Activated CD4-positive, alpha-beta T cell treated with anti-CD3 and anti-CD28 coated beads, Interleukin-2, amount 10 ng/mL, durations not matched to agents 7 days and 5 days (primary cell): Measurements from ENCODE around the gene RTP2. TPM values are rescaled to one million over a fixed set of nuclear protein-coding genes. Genes with fewer than 3 reads are reported as not detected.
A peak's percentile ranks its signal among the peaks of the same experiment; 100 is the strongest.

Experiments used
- CTCF ChIA-PET: fragments of 350-600 bp; sonication (Branson Sonifier 250); formaldehyde crosslinking; loops from one replicate; lab custom pipeline; 2021; ENCODE audit warnings: antibody characterized with exemption; lab: Charles Lee
- POLR2A ChIA-PET: fragments of 350-600 bp; sonication (Branson Sonifier 250); formaldehyde crosslinking; loops from one replicate; lab custom pipeline; 2021; ENCODE audit warnings: antibody characterized with exemption; lab: Charles Lee
- DNase-seq: peaks from one replicate; pipeline ENCODE4 v3.0.0-alpha.2; 2020
- H3K27ac Mint-ChIP-seq: one replicate; pipeline ENCODE4 v1.8.0; 2021; ENCODE audit warnings: mild to moderate bottlenecking, moderate library complexity, mixed read lengths
- H3K27me3 Mint-ChIP-seq: one replicate; pipeline ENCODE4 v1.8.0; 2021; ENCODE audit warnings: mixed read lengths
- H3K36me3 Mint-ChIP-seq: one replicate; pipeline ENCODE4 v1.8.0; 2021; ENCODE audit warnings: low read depth, mixed read lengths
- H3K4me1 Mint-ChIP-seq: one replicate; pipeline ENCODE4 v1.8.0; 2021; ENCODE audit warnings: mixed read lengths
- H3K4me3 Mint-ChIP-seq: one replicate; pipeline ENCODE4 v1.8.0; 2021; ENCODE audit warnings: mild to moderate bottlenecking, moderate library complexity, mixed read lengths
- H3K9me3 Mint-ChIP-seq: one replicate; pipeline ENCODE4 v1.8.0; 2021; ENCODE audit warnings: mixed read lengths
- total RNA-seq, 2 experiments: library from RNA; stranded (reverse); gene quantifications; one replicate each; pipeline ENCODE4 v1.2.3, GENCODE V29; 2021

RTP2 gene
- total RNA-seq = not detected

DNA sequence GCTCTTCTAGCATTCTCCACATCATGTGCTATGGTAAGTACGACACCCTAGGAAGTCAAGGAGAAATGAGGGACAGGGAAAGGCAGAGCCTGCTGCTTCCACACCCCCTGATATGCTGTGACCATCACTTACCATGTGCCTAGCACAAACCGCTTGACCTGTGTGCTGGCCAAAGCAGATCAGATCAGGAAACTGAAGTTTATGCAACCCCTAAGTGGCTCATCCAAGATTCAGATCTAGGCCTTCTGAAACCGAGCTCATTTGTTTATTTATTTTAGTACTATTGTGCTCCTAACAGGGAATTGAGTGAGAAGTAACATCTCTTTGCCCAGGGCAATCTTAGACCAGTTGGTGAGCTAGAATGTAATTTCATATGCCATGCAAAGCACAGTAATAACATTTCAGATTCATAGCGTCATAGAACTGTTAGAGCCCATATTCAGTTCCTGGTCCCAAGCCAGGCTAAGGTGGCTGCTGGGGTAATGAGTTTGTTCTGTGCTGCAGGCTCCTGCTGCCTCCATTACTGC lies at the start of gene RTP2:
Gene RTP2 (minus strand): TSS at position 51 of the 527 bp plus-strand sequence. CDS start 429 bp downstream, outside the sequence.
- ChIA-PET CTCF (interaction anchor here (0.8 to 2.1 kb wide), 5 partner anchors 8 to 1253 kb away, joined by 3 to 5 read pairs (median 3); no protein-coding TSS in a partner anchor), POLR2A (no interaction called here)
- no peaks in the 10 kb centered on the region for H3K4me1 Mint-ChIP-seq
- H3K4me3 Mint-ChIP-seq = no peak within 1 kb of the TSS
- H3K27me3 Mint-ChIP-seq = peaks cover 9% of the 10 kb centered on the region
- H3K9me3 Mint-ChIP-seq = no peaks in the 10 kb centered on the region
- no peak within 1 kb of the TSS for H3K27ac Mint-ChIP-seq
- no peak for DNase-seq
- H3K36me3 Mint-ChIP-seq = no peaks in the 10 kb centered on the region

GRCh38 chr3:187750513-187751123 lies 48.3 kb upstream of the RTP2 start:
- no peak for DNase-seq
- peak overlapping the region; percentile 76 for H3K27ac Mint-ChIP-seq
- peaks cover 60% of the 10 kb centered on the region for H3K4me1 Mint-ChIP-seq

GRCh38 chr3:187750006-187750512 lies 47.7 kb upstream of the RTP2 start:
- ChIA-PET CTCF (interaction anchor here (0.6 to 2.2 kb wide), 3 partner anchors 9 to 560 kb away, joined by 3 to 14 read pairs (median 6); no protein-coding TSS in a partner anchor), POLR2A (interaction anchor here (0.6 kb wide), 1 partner anchor 175 kb away, joined by 5 read pairs; no protein-coding TSS in a partner anchor)
- H3K9me3 Mint-ChIP-seq = peaks cover 2% of the 10 kb centered on the region

More at GRCh38 chr3:187750513-187751123, 48.3 kb upstream of the RTP2 start:
- Mint-ChIP-seq H3K27me3 (no peaks in the 10 kb centered on the region), H3K9me3 (peaks cover 5% of the 10 kb centered on the region), H3K36me3 (peaks cover 9% of the 10 kb centered on the region), H3K4me3 (no peak overlapping the region)
- ChIA-PET POLR2A (no interaction called here), CTCF (interaction anchor here (0.6 to 2.2 kb wide), 2 partner anchors 10 to 559 kb away, joined by 6 to 14 read pairs; no protein-coding TSS in a partner anchor)

GRCh38 chr3:187748050-187748481 lies 45.7 kb upstream of the RTP2 start:
- peak overlapping the region; percentile 100 for H3K27ac Mint-ChIP-seq
- POLR2A ChIA-PET = no interaction called here
- H3K4me1 Mint-ChIP-seq = peaks cover 60% of the 10 kb centered on the region
- peaks cover 2% of the 10 kb centered on the region for H3K9me3 Mint-ChIP-seq
- peak; percentile 94 for DNase-seq
- peaks cover 18% of the 10 kb centered on the region for H3K36me3 Mint-ChIP-seq
- CTCF ChIA-PET = interaction anchor here (0.6 to 5.3 kb wide), 31 partner anchors 10 to 1000 kb away, joined by 3 to 40 read pairs (median 3); partner anchors contain the start of gene LPP
- peak overlapping the region; percentile 97 for H3K4me3 Mint-ChIP-seq
- H3K27me3 Mint-ChIP-seq = peaks cover 4% of the 10 kb centered on the region

More at GRCh38 chr3:187750006-187750512, 47.7 kb upstream of the RTP2 start:
- H3K4me3 Mint-ChIP-seq = no peak overlapping the region
- no peak for DNase-seq
- peaks cover 64% of the 10 kb centered on the region for H3K4me1 Mint-ChIP-seq
- H3K27ac Mint-ChIP-seq = peak overlapping the region; percentile 76
- peaks cover 4% of the 10 kb centered on the region for H3K27me3 Mint-ChIP-seq
- peaks cover 8% of the 10 kb centered on the region for H3K36me3 Mint-ChIP-seq

DNA sequence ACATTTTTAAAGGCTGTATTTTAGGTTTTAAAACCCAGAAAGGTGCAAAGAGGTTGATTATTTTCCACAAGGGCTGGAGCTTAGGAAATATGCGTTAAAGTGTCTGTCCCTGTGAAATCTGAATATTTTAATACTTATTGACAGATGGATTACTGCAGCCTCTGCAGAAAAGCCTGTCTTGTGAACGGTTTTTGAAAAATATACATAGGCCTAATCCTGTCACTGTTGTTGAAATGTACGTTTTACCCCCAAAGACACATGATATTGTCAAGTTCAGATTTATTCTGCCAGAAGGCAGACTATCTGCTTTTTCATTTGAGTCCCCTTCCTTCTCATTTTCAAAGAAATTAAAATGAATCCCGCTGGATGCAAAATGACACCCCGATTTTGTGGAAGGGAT lies 45.1 kb upstream of the RTP2 start:
- peak overlapping the region; percentile 100 for H3K27ac Mint-ChIP-seq
- H3K27me3 Mint-ChIP-seq = peaks cover 4% of the 10 kb centered on the region
- peaks cover 2% of the 10 kb centered on the region for H3K9me3 Mint-ChIP-seq
- no peak for DNase-seq
- peaks cover 18% of the 10 kb centered on the region for H3K36me3 Mint-ChIP-seq
- H3K4me1 Mint-ChIP-seq = peaks cover 65% of the 10 kb centered on the region
- ChIA-PET CTCF (interaction anchor here (0.6 to 5.3 kb wide), 33 partner anchors 9 to 1001 kb away, joined by 3 to 40 read pairs (median 3); partner anchors contain the start of gene LPP), POLR2A (interaction anchor here (0.6 kb wide), 1 partner anchor 806 kb away, joined by 3 read pairs; no protein-coding TSS in a partner anchor)
- H3K4me3 Mint-ChIP-seq = peak overlapping the region; percentile 97

GRCh38 chr3:187746442-187747281 lies 44.3 kb upstream of the RTP2 start:
- DNase-seq = peak; percentile 35
- POLR2A ChIA-PET = interaction anchor here (0.6 kb wide), 3 partner anchors 9 to 806 kb away, joined by 3 to 5 read pairs (median 4); no protein-coding TSS in a partner anchor
- H3K4me3 Mint-ChIP-seq = peak overlapping the region; percentile 97
- H3K36me3 Mint-ChIP-seq = peaks cover 16% of the 10 kb centered on the region
- peaks cover 70% of the 10 kb centered on the region for H3K4me1 Mint-ChIP-seq
- peak overlapping the region; percentile 100 for H3K27ac Mint-ChIP-seq
- peaks cover 4% of the 10 kb centered on the region for H3K27me3 Mint-ChIP-seq
- H3K9me3 Mint-ChIP-seq = no peaks in the 10 kb centered on the region
- CTCF ChIA-PET = interaction anchor here (0.6 to 5.3 kb wide), 26 partner anchors 16 to 1766 kb away, joined by 3 to 40 read pairs (median 3); partner anchors contain the start of gene LPP

GRCh38 chr3:187746059-187746441 lies 43.7 kb upstream of the RTP2 start:
- peak; percentile 9 for DNase-seq
- ChIA-PET POLR2A (interaction anchor here (0.6 to 1.1 kb wide), 5 partner anchors 9 to 332 kb away, joined by 3 to 8 read pairs (median 4); no protein-coding TSS in a partner anchor), CTCF (interaction anchor here (0.6 to 5.3 kb wide), 17 partner anchors 11 to 1767 kb away, joined by 3 to 40 read pairs (median 3); no protein-coding TSS in a partner anchor)
- Mint-ChIP-seq H3K4me1 (peaks cover 70% of the 10 kb centered on the region), H3K36me3 (peaks cover 12% of the 10 kb centered on the region), H3K27ac (peak overlapping the region; percentile 100), H3K9me3 (no peaks in the 10 kb centered on the region), H3K27me3 (peaks cover 4% of the 10 kb centered on the region), H3K4me3 (peak overlapping the region; percentile 97)

GRCh38 chr3:187745201-187746058 lies 43.1 kb upstream of the RTP2 start, which contains the start of gene BCL6:
TSS of gene BCL6 (minus strand) at chr3:187745468. CDS start at chr3:187733693, 11,775 bp downstream.
- peak; percentile 92 for DNase-seq
- CTCF ChIA-PET = interaction anchor here (0.6 to 5.3 kb wide), 20 partner anchors 11 to 1767 kb away, joined by 3 to 40 read pairs (median 3); no protein-coding TSS in a partner anchor
- POLR2A ChIA-PET = interaction anchor here (0.6 to 1.1 kb wide), 6 partner anchors 8 to 333 kb away, joined by 3 to 8 read pairs (median 4); no protein-coding TSS in a partner anchor
- H3K36me3 Mint-ChIP-seq = peaks cover 11% of the 10 kb centered on the region
- peaks cover 70% of the 10 kb centered on the region for H3K4me1 Mint-ChIP-seq
- no peaks in the 10 kb centered on the region for H3K9me3 Mint-ChIP-seq
- H3K4me3 Mint-ChIP-seq = peak within 1 kb of the TSS; percentile 97
- H3K27ac Mint-ChIP-seq = peak within 1 kb of the TSS; percentile 100
- H3K27me3 Mint-ChIP-seq = peaks cover 4% of the 10 kb centered on the region

DNA sequence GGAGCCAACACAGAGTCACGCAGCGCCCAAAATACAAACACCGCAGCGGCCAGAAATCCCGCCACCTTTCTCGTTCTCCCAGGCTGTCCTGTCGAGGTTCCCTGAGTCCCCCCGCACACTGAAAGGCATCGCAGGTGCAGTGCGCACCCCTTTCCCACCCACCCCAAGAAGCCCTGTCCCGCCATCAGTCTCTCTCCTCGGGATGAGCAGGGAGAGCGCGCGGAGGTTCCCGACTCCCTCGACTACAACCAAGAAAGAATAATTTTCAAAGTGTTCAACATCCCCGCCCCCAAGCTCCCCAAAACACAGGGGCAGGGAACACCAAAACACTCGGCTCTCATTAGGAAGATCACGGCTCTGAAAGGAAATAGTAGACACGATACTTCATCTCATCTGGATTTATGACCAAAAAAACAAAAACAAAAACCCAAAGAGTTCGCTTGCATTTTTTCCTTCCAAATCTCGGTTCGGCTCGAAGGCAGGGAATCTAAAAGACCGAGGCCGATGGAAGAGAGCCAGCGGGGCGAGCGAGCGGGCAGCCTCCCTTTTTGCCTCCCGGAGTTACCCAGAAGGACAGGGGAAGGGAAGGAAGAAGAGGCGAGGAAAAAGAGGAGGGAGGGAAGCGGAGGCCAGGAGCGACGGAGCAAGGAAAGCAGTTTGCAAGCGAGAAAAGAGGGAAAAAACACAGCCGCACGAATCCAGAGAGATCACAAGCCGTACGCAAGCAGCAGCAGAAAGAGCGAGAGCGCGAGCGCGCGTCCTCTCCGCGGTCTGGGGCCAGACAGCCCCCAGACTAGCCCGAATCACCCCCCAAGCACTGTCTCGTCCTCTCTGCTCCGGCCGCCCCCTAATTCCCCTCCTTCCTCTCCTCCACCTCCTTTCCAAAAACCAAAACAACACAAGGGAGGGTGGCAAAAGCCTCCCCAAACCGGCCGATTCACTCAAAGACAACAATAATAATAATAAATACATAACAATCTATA lies 42.1 kb upstream of the RTP2 start:
- Mint-ChIP-seq H3K4me3 (peak overlapping the region; percentile 97), H3K36me3 (peaks cover 11% of the 10 kb centered on the region), H3K27me3 (peaks cover 4% of the 10 kb centered on the region), H3K27ac (peak overlapping the region; percentile 100), H3K4me1 (peaks cover 68% of the 10 kb centered on the region), H3K9me3 (no peaks in the 10 kb centered on the region)
- ChIA-PET CTCF (interaction anchor here (0.9 to 5.3 kb wide), 13 partner anchors 12 to 1211 kb away, joined by 3 to 40 read pairs (median 4); no protein-coding TSS in a partner anchor), POLR2A (no interaction called here)
- peak; percentile 56 for DNase-seq
